Coronary artery (tissue), 2 donors: ENCODE data around the gene GALR3.
A peak's percentile ranks its signal among the peaks of the same experiment; 100 is the strongest.

Experiments
- DNase-seq: peaks from one replicate; pipeline ENCODE4 v3.0.0-alpha.2; 2017; ENCODE audit warnings: low spot score
- H3K27ac ChIP-seq, 2 donors: fragments of 200-600 bp; sonication (generic); one replicate each; pipeline ENCODE4 v1.5.1; 2016 to 2019
- H3K4me3 ChIP-seq: fragments of 200-600 bp; sonication (generic); 2 replicates; pipeline ENCODE4 v1.5.1; 2016; ENCODE audit warnings: mild to moderate bottlenecking, moderate library complexity
- CTCF ChIP-seq: fragments of 200-600 bp; sonication (generic); IDR thresholded peaks from one replicate; pipeline ENCODE4 v1.5.1; 2019; ENCODE audit warnings: antibody characterized with exemption

GALR3 gene

DNA sequence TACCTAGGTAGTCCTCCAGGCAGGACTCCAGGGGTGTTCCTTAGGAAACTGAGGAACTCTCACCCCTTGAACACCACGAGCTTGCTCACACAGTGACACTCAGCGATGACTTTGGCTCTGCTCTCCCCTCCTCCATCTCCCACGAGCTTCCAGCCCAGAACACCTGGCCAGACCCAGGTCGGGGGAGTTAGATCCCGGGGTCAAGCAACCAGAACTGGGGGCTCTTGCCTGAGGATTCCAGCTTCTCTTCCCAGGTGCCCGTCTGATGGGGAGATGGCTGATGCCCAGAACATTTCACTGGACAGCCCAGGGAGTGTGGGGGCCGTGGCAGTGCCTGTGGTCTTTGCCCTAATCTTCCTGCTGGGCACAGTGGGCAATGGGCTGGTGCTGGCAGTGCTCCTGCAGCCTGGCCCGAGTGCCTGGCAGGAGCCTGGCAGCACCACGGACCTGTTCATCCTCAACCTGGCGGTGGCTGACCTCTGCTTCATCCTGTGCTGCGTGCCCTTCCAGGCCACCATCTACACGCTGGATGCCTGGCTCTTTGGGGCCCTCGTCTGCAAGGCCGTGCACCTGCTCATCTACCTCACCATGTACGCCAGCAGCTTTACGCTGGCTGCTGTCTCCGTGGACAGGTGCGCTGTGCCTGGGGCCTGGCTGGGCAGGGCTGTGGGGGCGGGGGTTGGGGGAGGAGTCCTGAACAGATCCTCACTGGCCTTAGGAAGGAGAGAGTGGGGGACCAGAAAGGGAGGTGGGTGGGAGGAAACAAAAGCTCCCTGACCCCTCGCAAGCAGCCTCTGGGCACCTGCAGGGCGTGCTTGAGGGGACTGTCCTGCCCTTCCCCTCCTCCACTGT, at the start of gene GALR3:
GALR3 (plus strand) TSS at position 249 of the 852 bp plus-strand sequence; CDS start at position 274, 25 bp downstream.
- Histone ChIP-seq H3K27ac (no peak within 1 kb of the TSS), H3K4me3 (no peak within 1 kb of the TSS)
- DNase-seq, result no peak
- no peak for TF ChIP-seq CTCF

DNA sequence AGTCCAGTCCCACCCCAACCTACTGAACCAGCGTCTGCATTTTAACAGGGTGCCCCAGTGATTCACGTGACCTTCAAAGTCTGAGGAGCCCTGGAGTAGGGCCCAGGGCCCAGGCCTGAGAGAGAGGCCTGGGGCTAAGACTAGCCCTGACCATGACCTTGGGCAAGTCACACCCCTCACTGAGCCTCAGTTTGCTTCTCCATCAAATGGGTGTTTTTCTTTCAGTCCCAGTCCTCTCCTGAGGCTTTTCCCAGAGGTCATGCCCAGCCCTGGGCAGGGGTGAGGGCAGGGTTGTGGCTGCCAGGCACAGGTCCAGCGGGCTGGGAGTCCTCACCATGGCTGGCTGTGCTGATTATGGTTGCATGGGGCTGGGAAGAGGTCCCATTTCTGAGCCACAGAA, 48.5 kb upstream of the GALR3 start:
- TF ChIP-seq CTCF, result no peak
- DNase-seq, result no peak
- H3K27ac ChIP-seq, result no peak overlapping the region
- H3K4me3 ChIP-seq, result no peak overlapping the region

DNA sequence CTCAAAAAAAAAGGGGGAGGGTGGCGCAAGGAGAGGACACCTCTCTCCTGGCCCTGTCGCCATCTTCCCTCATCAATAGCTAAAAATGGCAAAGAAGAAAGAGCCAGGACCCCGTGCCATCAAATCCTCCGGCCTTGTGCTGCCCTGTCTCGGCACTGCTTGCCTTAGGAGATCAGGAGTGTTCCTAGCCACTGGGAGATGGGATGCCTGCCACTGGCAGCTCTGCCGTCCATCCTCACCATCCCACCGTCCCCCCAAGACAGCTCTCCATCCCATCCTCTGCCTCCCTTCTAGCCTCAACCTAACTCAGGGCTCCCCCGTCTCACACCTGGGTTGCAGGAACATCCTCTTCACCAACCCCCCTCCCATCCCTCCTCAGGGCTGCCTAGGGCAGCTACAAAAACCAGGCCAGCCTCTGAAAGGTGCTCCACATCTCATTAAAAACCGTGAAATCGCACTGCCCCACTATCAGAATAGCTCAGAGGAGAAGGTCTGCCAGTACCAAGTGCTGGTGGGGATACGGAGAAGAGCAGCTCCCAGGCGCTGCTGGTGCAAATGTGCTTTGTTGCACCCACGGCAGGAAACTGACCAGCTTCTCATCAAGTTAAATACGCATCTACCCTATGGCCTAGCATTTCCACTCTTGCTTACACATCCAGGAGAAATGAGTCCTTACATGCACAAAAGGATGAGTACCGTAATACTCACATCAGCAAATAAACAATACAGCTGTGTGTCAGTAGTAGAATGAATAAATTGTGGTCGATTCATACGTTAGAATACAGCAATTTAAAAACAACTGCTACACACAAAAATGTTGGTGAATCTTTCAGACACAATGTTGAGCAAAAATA, 47.2 kb upstream of the GALR3 start:
- DNase-seq, result no peak
- Histone ChIP-seq H3K27ac (peak overlapping the region in 1 of 2 donors; percentile 30), H3K4me3 (no peak overlapping the region)
- no peak for TF ChIP-seq CTCF

GRCh38 chr22:37776639-37777005, 46.6 kb upstream of the GALR3 start:
- Histone ChIP-seq H3K4me3 (no peak overlapping the region), H3K27ac (peak overlapping the region in 1 of 2 donors; percentile 30)
- DNase-seq, result no peak
- TF ChIP-seq CTCF, result no peak

- no peak for DNase-seq
- Histone ChIP-seq H3K27ac (no peak overlapping the region), H3K4me3 (no peak overlapping the region)
- TF ChIP-seq CTCF, result no peak
Observed at GRCh38 chr22:37777122-37777687, 46.0 kb upstream of the GALR3 start.

DNA sequence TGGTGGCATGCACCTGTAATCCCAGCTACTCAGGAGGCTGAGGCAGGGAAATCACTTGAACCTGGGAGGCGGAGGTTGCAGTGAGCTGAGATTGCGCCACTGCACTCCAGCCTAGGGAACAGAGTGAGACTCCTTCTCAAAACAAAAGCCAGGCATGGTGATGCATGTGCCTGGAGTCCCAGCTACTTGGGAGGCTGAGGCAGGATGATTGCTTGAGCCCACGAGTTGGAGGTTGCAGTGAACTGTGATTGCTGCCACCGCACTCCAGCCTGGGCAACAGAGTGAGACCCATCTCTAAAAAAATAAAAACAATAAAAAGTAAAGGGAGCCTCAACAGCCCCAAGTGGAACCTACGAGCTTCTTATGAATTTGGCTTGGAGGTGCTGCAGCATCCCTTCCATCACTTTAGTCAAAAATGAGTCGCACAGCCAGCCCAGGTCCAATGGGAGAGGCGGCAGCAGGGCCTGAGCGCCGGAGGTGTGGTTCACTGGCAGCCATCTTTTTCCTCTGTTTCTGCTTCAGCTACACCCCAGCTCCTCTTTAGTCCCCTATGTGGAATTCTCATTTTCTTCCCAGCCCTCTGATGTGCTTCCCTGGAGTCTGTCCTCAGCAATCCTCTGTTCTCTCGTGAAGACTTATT, 44.7 kb upstream of the GALR3 start:
- DNase-seq, result no peak
- TF ChIP-seq CTCF, result no peak
- no peak overlapping the region for H3K4me3 ChIP-seq
- H3K27ac ChIP-seq, result no peak overlapping the region
